Right cardiac atrium (tissue), 5 donors: Measurements from ENCODE around the gene DDN. TPM values are rescaled to one million over a fixed set of nuclear protein-coding genes. Genes with fewer than 3 reads are reported as not detected.

Experiments used
- ATAC-seq, 2 donors: fragments of 200-7000 bp; cut with Tn5 transposase; one replicate each; pipeline versions ENCODE4 v1.8.0 to v1.9.1; 2020; ENCODE audit warnings: moderate library complexity in 2 of 2, mild to moderate bottlenecking in 1 of 2
- DNase-seq, 3 donors: peaks; one replicate each; pipeline ENCODE4 v3.0.0-alpha.2; 2020
- H3K27ac ChIP-seq: one replicate; pipeline ENCODE4 v1.5.1; 2013; ENCODE audit warnings: mild to moderate bottlenecking, low read length, control low read depth, moderate library complexity
- H3K27me3 ChIP-seq: one replicate; pipeline ENCODE4 v1.6.1; 2013; ENCODE audit not compliant: control insufficient read depth, insufficient read depth
- H3K4me1 ChIP-seq: one replicate; pipeline ENCODE4 v1.6.1; 2013; ENCODE audit warnings: low read length; ENCODE audit not compliant: control insufficient read depth, insufficient read depth
- H3K4me3 ChIP-seq: one replicate; pipeline ENCODE4 v1.5.1; 2013; ENCODE audit warnings: low read length, control low read depth
- H3K9me3 ChIP-seq: one replicate; pipeline ENCODE4 v1.6.1; 2013; ENCODE audit warnings: low read length; ENCODE audit not compliant: control insufficient read depth
- WGBS: extraction: QIAGEN DNeasy Blood & Tissue Kit; methylation state at CpG from one replicate; pipeline ENCODE4 v1.1.7; 2013; 5-methylcytosine and 5-hydroxymethylcytosine counted together
- intact Hi-C, 4 donors: fragments of 100-400 bp; cut with DNase I; formaldehyde crosslinking; loops; one replicate each; pipeline versions ENCODE4 v1.11.0 to v1.14.0; 2022 to 2023
- polyA plus RNA-seq: library from polyadenylated mRNA; stranded (reverse); fragments of 200-250 nt; gene quantifications from one replicate; pipeline ENCODE4 v1.2.3, GENCODE V29; 2013
- total RNA-seq, 4 donors: library from RNA; stranded (reverse); fragmentation: NEBNext Ultra II Directional; extraction: Animal tissue kit (Norgen Biotek cat#: 25700); gene quantifications; one replicate each; pipeline ENCODE4 v1.2.1, GENCODE V29; 2021
- donor health status: healthy with polysubstance abuse.
- donor health status: DM: no; HTN: yes; CAD: no.
- donor health status: DM: no; HTN: no; CAD: no.
- donor health status: DM: no; HTN: yes; CAD: no; lungs with severe emphysema.
- donor health status: DM: yes; HTN: yes; CAD: no.

The DDN gene
- total and polyA plus RNA-seq, 5 donors = 0.42 to 2.8 (median 1.2) TPM

GRCh38 chr12:49031573-49032161 lies 32.5 kb upstream of the DDN start:
- ATAC-seq = peak; percentile 5 to 17

GRCh38 chr12:49030714-49031572 lies 31.8 kb upstream of the DDN start:
- Histone ChIP-seq H3K27ac (no peak overlapping the region), H3K4me1 (no peaks in the 10 kb centered on the region), H3K4me3 (no peak overlapping the region), H3K9me3 (no peaks in the 10 kb centered on the region), H3K27me3 (no peaks in the 10 kb centered on the region)
- DNase-seq (no peak), ATAC-seq (no peak)
- intact Hi-C loops = no loop called here
- WGBS = 95% methylated on average over 19 of the region's 19 CpGs

More at GRCh38 chr12:49031573-49032161, 32.5 kb upstream of the DDN start:
- no peak overlapping the region for H3K4me3 ChIP-seq
- WGBS = 86% methylated on average over 8 of the region's 8 CpGs
- peak in 1 of 3 donors; percentile 49 for DNase-seq
- H3K9me3 ChIP-seq = no peaks in the 10 kb centered on the region
- intact Hi-C loops = loop anchor here in 1 of 4 donors (2.0 kb wide), 1 partner anchor 21 kb away; no protein-coding TSS in a partner anchor
- H3K4me1 ChIP-seq = no peaks in the 10 kb centered on the region
- H3K27ac ChIP-seq = no peak overlapping the region
- H3K27me3 ChIP-seq = no peaks in the 10 kb centered on the region

- intact Hi-C loops = no loop called here
- H3K9me3 ChIP-seq = no peaks in the 10 kb centered on the region
- no peaks in the 10 kb centered on the region for H3K4me1 ChIP-seq
- H3K4me3 ChIP-seq = no peak overlapping the region
- H3K27ac ChIP-seq = no peak overlapping the region
- ATAC-seq (no peak), DNase-seq (no peak)
- 92% methylated on average over 8 of the region's 8 CpGs for WGBS
- H3K27me3 ChIP-seq = no peaks in the 10 kb centered on the region
These were observed 30.9 kb upstream of the DDN start for GRCh38 chr12:49030119-49030518.

GRCh38 chr12:49028666-49029275 lies 29.6 kb upstream of the DDN start:
- H3K4me3 ChIP-seq = no peak overlapping the region
- ATAC-seq (no peak), DNase-seq (no peak)
- no peaks in the 10 kb centered on the region for H3K9me3 ChIP-seq
- H3K27me3 ChIP-seq = no peaks in the 10 kb centered on the region
- no peaks in the 10 kb centered on the region for H3K4me1 ChIP-seq
- intact Hi-C loops = no loop called here
- H3K27ac ChIP-seq = no peak overlapping the region
- 86% methylated on average over 10 of the region's 10 CpGs for WGBS

- DNase-seq (no peak), ATAC-seq (no peak)
- Histone ChIP-seq H3K9me3 (no peaks in the 10 kb centered on the region), H3K27ac (no peak overlapping the region), H3K4me3 (no peak overlapping the region), H3K27me3 (no peaks in the 10 kb centered on the region), H3K4me1 (no peaks in the 10 kb centered on the region)
- intact Hi-C loops = no loop called here
- WGBS = 90% methylated on average over 9 of the region's 9 CpGs
These were observed 28.8 kb upstream of the DDN start for GRCh38 chr12:49027846-49028555.

GRCh38 chr12:49026678-49027480 lies 27.7 kb upstream of the DDN start:
- WGBS = 95% methylated on average over 26 of the region's 26 CpGs
- no peaks in the 10 kb centered on the region for H3K4me1 ChIP-seq
- intact Hi-C loops = no loop called here

GRCh38 chr12:49026101-49026500 lies 26.9 kb upstream of the DDN start:
- H3K9me3 ChIP-seq = no peaks in the 10 kb centered on the region

More at GRCh38 chr12:49026678-49027480, 27.7 kb upstream of the DDN start:
- Histone ChIP-seq H3K27me3 (no peaks in the 10 kb centered on the region), H3K27ac (no peak overlapping the region), H3K9me3 (no peaks in the 10 kb centered on the region), H3K4me3 (no peak overlapping the region)
- DNase-seq (no peak), ATAC-seq (no peak)

GRCh38 chr12:49025463-49025862 lies 26.3 kb upstream of the DDN start:
- intact Hi-C loops = no loop called here
- 90% methylated on average over 4 of the region's 4 CpGs for WGBS
- Histone ChIP-seq H3K27me3 (no peaks in the 10 kb centered on the region), H3K27ac (no peak overlapping the region), H3K4me1 (no peaks in the 10 kb centered on the region), H3K4me3 (no peak overlapping the region), H3K9me3 (no peaks in the 10 kb centered on the region)
- ATAC-seq = no peak
- DNase-seq = no peak

More at GRCh38 chr12:49026101-49026500, 26.9 kb upstream of the DDN start:
- ATAC-seq (no peak), DNase-seq (no peak)
- no peaks in the 10 kb centered on the region for H3K27me3 ChIP-seq
- no peak overlapping the region for H3K27ac ChIP-seq
- intact Hi-C loops = no loop called here
- H3K4me1 ChIP-seq = no peaks in the 10 kb centered on the region
- H3K4me3 ChIP-seq = no peak overlapping the region
- WGBS = 96% methylated on average over 21 of the region's 21 CpGs

GRCh38 chr12:49024543-49024942 lies 25.4 kb upstream of the DDN start:
- DNase-seq (no peak), ATAC-seq (no peak)

GRCh38 chr12:49023812-49024211 lies 24.6 kb upstream of the DDN start:
- intact Hi-C loops = no loop called here
- Histone ChIP-seq H3K27me3 (no peaks in the 10 kb centered on the region), H3K9me3 (no peaks in the 10 kb centered on the region), H3K27ac (no peak overlapping the region), H3K4me1 (no peaks in the 10 kb centered on the region), H3K4me3 (no peak overlapping the region)
- ATAC-seq = no peak
- DNase-seq = no peak
- WGBS = 97% methylated on average over 2 of the region's 2 CpGs

More at GRCh38 chr12:49024543-49024942, 25.4 kb upstream of the DDN start:
- Histone ChIP-seq H3K4me1 (no peaks in the 10 kb centered on the region), H3K27ac (no peak overlapping the region), H3K9me3 (no peaks in the 10 kb centered on the region), H3K4me3 (no peak overlapping the region), H3K27me3 (no peaks in the 10 kb centered on the region)
- 88% methylated on average over 12 of the region's 12 CpGs for WGBS
- intact Hi-C loops = no loop called here
